ENCODE results near the gene TMEM114.

GRCh38 chr16:8623634-8624033 is 33.3 kb upstream of the TMEM114 start:
- TF ChIP-seq POLR2AphosphoS5 (IDR thresholded peaks at IDR 0.05; ENCODE audit: borderline replicate concordance, low read depth, low read length) (no peak), EZH2 (IDR thresholded peaks at IDR 0.05) (no peak), FOXP2 (optimal IDR thresholded peaks at IDR 0.05; ENCODE audit: control extremely low read depth, extremely low read length, insufficient read depth) (no peak)
